HG02763 (cell line): Measurements from ENCODE around the gene B3GNT2.

ENCODE experiments used
- ATAC-seq: cut with Tn5 transposase; IDR thresholded peaks from one replicate; pipeline ENCODE4 v1.9.1; 2021; ENCODE audit warnings: mild to moderate bottlenecking, moderate library complexity; ENCODE audit not compliant: unreplicated experiment

B3GNT2 gene

DNA sequence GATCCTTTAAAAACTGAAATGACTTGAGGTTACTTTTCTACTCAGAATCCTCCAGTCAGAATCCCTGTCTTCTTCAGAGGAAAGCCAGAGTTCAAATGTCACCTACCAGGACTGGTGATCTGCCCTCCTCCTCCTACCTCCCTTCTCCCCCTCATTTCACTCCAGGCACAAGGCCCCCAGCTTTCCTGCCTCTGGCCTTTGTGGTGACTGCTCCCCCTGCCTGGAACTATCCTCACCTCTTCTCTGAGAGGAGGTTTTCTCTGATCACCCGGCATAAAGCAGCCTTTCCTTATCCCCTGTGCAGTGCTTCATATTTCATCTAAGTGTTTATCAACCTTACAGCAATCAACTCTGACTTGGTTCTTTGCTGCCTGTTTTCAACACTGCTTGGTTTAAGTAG lies 6.8 kb downstream of the B3GNT2 start:
- ATAC-seq = no peak

GRCh38 chr2:62203459-62203858 lies 7.5 kb downstream of the B3GNT2 start:
- no peak for ATAC-seq

GRCh38 chr2:62204998-62205496 lies 9.1 kb downstream of the B3GNT2 start:
- no peak for ATAC-seq

- ATAC-seq = no peak
These were observed 9.6 kb downstream of the B3GNT2 start for GRCh38 chr2:62205554-62205953.

GRCh38 chr2:62206024-62206423 lies 10.1 kb downstream of the B3GNT2 start:
- ATAC-seq = no peak

DNA sequence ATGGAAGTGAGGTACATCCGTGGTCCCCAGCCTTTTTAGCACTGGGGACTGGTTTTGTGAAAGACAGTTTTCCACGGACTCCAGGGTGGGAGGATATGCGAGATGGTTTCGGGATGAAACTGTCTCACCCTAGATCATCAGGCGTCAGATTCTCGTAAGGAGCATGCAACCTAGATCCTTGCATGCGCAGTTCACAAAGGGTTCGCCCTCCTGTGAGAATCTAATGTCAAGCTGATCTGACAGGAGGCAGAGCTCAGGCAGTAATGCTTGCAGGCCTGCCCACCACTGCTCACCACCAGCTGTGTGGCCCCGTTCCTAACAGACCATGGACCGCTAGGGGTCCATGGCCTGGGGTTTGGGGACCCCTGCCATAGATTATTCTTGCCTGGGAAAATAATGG lies 11.6 kb downstream of the B3GNT2 start:
- no peak for ATAC-seq

- no peak for ATAC-seq
These were observed 12.3 kb downstream of the B3GNT2 start for GRCh38 chr2:62208074-62208757.

GRCh38 chr2:62208758-62209114 lies 12.8 kb downstream of the B3GNT2 start:
- ATAC-seq = no peak

DNA sequence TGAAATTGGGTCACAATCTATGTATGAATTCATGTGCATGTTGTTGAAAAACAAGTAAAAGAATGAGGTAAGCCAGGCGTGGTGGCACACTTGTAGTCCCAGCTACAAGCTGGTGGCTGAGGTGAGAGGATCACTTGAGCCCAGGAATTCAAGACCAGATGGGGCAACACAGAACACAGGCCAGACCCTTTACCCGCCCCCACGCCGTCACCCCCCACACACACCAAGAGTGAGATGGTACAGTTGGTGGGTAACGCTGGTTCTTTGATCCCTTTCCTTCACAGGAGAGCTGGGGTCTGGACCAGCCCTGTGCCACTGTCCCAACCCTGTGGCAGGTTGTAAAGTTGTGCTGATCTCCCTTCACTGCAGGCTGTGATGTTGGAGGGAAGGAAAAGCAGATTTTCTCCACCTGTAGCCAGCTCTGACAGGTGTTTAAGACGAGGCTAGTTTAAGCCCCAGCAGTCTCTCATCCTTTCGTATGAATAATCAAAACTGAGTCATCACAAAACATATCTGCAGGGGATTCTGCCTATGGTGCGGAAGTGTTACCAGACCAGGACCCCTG lies 13.6 kb downstream of the B3GNT2 start:
- ATAC-seq = no peak

GRCh38 chr2:62215306-62216064 lies 19.6 kb downstream of the B3GNT2 start:
- ATAC-seq = no peak

- ATAC-seq = no peak
These were observed 20.2 kb downstream of the B3GNT2 start for GRCh38 chr2:62216113-62216512.

DNA sequence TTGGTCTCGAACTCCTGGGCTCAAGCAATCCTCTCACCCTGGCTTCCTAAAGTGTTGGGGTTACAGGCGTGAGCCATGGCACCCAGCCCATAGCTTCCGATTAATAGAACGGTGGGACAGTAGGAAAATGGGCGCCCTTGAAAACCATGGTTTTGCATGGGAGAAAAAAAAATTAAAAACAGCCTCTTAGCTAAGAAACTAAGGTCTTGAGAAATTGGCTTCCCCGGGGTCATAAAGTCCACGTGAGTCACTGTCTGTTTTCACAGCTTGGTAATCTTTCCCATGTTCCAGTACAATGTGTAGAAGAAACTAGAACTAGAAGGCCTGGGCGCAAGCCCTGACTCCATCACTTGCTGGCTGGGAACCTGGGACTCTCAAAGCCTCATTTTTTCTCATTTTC lies 20.7 kb downstream of the B3GNT2 start:
- no peak for ATAC-seq

- ATAC-seq = no peak
These were observed 21.5 kb downstream of the B3GNT2 start for GRCh38 chr2:62217421-62217820.

GRCh38 chr2:62217970-62218369 lies 22.1 kb downstream of the B3GNT2 start:
- ATAC-seq = no peak

DNA sequence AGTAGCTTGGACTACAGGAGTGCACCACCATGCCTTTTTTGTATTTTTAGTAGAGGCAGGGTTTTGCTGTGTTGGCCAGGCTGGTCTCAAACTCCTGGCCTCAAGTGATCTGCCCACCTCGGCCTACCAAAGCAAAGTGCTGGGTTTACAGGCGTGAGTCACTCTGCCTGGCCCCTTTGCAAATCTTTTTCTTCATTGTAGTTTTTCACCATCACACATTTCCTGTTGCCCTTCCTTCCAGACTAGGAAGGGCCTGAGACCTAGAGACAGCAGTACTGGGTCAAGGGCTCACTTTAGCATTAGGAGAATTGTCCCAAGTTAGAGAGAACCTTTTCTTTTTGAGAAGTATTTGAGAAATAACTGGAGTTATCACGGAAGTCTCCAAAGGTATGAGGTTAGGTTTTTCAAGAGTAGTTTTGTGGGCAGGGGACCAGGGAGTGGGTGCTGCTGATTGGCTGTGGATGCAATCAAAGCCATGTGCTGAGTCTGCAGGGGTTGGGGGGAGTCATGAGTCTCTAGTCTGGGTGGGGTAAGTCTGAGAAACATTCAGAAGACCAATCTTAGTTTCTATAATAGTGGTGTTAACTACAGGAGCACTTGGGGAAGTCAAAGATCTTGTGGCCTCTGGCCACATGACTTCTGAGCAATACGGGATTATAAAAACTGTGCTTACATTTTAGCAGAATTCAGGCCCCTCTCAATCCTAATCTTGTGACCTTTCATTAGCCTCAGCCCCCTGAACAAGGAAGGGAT lies 23.7 kb downstream of the B3GNT2 start:
- no peak for ATAC-seq

DNA sequence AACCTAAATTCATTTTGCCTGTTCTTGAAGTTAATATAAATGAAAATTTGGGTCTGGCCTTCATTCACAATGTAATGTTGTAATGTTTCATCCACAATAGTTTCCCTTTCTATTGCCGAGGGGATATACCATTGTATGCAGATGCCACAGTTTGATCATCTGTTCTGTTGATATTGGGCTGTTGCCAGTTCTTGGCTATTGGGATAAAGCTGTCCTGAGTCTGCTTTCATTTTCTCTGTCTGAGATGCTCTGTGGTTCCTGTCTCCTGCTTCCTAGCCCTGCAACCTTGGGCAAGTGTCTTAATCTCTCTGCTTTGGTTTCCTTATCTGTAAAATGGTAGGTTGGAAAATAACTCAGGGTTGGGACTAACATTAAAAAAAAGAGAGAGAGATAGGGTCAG lies 25.2 kb downstream of the B3GNT2 start:
- no peak for ATAC-seq

- no peak for ATAC-seq
These were observed 26.3 kb downstream of the B3GNT2 start for GRCh38 chr2:62222171-62222570.

GRCh38 chr2:62222674-62223073 lies 26.8 kb downstream of the B3GNT2 start:
- no peak for ATAC-seq

- ATAC-seq = no peak
These were observed 29.1 kb downstream of the B3GNT2 start for GRCh38 chr2:62224976-62225375.

DNA sequence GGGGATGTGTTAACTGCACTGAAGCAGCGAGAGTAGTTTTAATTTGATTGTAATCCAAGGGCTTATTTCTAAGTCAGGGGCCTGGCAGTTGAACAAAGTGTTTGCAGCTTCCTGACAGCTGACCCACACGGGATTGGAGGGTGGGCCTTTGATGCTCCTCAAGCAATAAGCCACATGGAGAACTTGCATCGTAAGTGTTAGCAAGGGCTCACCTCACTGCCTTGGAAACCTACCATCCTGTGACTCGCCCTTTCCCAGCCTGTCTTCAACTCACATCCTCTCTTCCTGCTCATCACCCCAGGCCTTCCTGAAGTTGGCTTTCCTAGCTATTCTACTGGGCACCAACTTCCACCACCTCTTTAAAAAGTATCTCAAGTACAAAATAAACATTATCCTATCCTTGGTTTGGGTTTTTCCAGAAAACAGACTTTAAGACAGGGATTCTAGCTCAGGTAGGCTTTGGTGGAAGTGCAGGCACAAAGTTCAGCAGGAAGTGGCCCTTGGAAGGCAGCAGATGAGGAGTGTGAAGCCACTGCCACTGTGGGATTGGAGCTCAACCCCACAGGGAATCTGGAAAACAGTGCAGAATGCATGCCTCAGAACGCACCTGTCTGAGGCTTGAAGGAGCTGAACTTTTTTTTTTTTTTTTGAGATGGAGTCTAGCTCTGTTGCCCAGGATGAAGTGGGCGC lies 31.6 kb downstream of the B3GNT2 start:
- ATAC-seq = no peak

DNA sequence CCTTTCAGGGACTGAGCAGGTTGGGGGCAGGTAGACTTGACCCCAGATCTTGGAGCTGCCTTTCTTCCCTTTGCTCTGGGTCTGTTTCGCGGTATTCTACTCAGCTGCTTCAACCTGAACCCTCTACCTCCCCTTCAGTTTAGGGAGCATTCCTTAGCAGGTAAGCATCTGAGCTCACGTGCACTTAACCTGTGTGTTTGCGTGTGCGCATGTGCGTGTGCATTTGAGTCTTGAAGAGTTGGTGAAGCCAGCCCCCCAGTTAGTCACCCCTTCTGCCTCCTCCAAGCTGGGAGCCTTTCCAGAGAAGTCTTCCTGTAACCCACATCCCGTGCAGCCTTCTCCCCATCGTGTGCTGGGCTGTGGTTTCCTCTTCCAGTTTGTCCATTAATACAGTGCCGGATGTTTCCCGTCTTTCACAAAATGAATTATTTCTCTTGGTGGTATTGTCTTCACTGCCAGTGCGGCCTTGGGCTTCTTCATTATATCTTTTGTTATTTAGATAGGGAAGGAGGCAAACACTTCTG lies 33.2 kb downstream of the B3GNT2 start:
- no peak for ATAC-seq
